K562 treated with DMSO at 1 percent for 4 hours (cell line): ENCODE measurements around the gene SDSL. TPM values are rescaled to one million over a fixed set of nuclear protein-coding genes. Genes with fewer than 3 reads are reported as not detected.

ENCODE experiments used
- total RNA-seq: library from RNA; unstranded; fragments of 300-600 nt; gene quantifications from 2 replicates; pipeline ENCODE4 v1.2.3, GENCODE V29; 2022; ENCODE audit not compliant: insufficient read depth

Gene SDSL, protein sequence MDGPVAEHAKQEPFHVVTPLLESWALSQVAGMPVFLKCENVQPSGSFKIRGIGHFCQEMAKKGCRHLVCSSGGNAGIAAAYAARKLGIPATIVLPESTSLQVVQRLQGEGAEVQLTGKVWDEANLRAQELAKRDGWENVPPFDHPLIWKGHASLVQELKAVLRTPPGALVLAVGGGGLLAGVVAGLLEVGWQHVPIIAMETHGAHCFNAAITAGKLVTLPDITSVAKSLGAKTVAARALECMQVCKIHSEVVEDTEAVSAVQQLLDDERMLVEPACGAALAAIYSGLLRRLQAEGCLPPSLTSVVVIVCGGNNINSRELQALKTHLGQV
- total RNA-seq = 12.5 and 22.2 TPM in 2 replicates

DNA sequence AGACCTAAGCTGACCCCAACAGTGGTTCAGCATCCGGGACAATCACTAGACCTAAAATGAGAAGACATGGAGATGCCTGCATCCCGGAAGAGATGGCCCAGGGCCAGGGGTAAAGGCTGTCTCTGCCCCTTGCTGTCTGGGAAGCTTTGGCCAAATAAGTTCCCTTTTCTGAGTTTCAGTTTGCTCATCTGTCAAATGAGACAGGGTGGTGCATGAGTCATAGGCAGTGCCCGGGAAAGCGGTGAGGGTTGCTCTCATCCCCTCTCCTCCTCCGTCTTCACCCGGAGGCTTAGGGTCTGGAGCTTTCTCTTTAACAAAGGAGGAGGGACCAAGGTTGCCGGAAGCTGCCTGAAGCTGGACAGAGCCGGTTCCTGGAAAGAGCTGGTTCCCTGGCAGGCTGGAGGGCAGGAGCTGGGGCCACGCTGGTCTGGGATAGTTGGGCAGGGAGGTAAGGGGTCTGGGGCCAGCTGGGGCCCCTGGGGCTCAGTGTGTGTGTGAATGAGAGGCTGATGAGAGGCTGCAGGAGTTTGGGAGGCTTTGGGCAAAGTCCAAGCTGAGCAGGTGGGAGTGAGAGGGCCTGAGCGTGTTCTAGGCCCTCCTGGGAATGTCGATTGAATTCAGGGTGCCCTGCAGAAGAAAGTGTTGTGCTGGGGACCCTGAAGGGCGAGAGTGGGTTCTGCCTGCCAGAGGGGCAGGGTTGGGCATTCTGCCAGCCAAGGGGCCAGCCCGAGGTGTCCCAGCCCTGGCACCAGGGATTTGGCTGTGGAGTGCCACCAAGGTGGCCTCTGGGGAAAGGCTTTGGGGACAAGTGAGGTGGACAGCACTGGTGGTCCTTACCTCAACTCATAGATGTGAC lies at the start of gene SDSL:
SDSL (plus strand) TSS at position 351 of the 856 bp plus-strand sequence. CDS start 5,603 bp downstream, outside the sequence.

DNA sequence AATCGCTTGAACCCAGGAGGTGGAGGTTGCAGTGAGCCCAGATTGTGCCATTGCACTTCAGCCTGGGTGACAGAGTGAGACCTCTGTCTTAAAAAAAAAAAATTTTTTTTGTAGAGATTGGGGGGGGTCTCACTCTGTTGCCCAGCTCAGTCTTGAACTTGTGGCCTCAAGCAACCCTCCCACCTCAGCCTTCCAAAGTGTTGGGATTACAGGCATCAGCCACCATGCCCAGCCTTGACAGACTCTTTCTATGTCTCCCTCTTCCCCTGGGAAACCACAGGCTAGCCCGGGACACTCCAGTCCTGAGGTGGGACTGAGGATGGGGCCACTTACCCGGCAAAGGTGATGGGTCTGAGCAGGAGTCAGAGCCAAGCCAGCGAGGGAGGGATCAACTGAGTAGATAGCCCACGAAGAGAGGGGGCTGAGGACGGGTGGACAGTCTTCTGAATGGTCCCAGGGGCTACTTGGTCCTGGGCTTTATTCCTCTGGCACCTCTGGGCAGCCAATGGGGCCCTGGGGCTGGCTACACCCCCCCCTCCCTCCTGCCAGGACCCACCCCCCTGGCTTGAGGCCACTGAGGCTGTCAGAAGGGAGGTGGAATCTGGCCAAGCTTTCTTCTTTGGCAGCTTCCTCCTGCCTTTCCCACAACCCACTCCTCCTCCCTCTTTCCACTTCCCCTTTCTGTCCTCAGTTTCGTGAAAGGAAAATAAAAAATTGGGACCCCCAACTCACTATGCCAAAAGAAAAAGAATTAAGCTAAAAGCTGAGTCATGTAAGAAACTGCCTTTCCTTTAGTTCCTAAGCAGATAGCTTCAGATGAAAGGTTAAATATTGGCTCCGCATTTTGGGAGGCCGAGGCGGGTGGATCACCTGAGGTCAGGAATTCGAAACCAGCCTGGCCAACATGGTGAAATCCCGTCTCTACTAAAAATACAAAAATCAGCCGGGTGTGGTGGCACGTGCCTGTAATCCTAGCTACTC lies 18.5 kb upstream of the SDSL start, which contains the start of gene SDS:
SDS (minus strand) TSS at position 453 of the 981 bp plus-strand sequence. CDS start 4,179 bp downstream, outside the sequence.

DNA sequence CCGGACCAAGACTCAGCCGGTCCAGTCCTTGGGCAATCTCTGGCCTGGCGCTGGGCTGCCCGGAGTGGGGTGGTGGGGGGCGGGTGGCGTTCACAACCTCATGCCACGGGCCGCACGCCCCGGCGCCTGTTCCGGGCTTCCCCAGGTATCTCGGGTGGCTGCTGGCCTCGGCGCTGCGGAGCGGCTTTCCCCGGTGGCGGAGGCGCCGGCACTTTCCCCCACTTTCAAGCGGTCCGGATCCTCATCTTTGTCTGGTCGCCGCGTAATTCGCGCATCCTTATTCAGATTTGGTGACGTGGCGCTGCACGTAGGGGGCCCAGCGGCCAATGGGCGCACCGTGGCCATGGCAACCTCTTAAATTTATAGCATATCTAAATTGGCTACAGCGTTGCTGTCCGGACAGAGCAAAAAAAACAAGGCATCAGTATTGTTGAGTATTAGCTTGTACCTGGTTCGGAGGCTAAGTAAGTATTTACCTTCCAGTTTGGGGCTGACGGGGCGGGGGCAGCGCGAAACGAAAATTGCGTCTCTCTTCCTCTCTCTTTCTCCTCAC lies 49.5 kb downstream of the SDSL start, which contains the start of gene LHX5:
LHX5 (minus strand) TSS at position 253 of the 553 bp plus-strand sequence. CDS start 373 bp downstream, outside the sequence.

Other genes starting within 250 kb of the SDSL start
- gene DDX54, start 236.9 kb upstream of the SDSL start, total RNA-seq = 70.7 and 79.5 TPM in 2 replicates
- gene RITA1, start 236.7 kb upstream of the SDSL start, total RNA-seq = 27.0 and 29.0 TPM in 2 replicates
- 25.6 and 35.8 TPM in 2 replicates for gene TPCN1, start 200.9 kb upstream of the SDSL start, total RNA-seq
- gene SLC8B1, start 87.3 kb upstream of the SDSL start, total RNA-seq = 27.0 and 35.2 TPM in 2 replicates
- 41.4 and 43.2 TPM in 2 replicates for gene PLBD2, start 63.8 kb upstream of the SDSL start, total RNA-seq
- 1.2 and 1.8 TPM in 2 replicates for gene SDS, start 18.5 kb upstream of the SDSL start, total RNA-seq
- gene LHX5, start 49.5 kb downstream of the SDSL start, total RNA-seq = 0.19 TPM in 1 of 2 replicates, not detected in the other